ENCODE measurements around the gene FAM219B. TPM values are rescaled to one million over a fixed set of nuclear protein-coding genes. Genes with fewer than 3 reads are reported as not detected.

Gene FAM219B
- total and polyA plus RNA-seq, 8 donors = 59.2 to 84.7 (median 61.8) TPM

DNA sequence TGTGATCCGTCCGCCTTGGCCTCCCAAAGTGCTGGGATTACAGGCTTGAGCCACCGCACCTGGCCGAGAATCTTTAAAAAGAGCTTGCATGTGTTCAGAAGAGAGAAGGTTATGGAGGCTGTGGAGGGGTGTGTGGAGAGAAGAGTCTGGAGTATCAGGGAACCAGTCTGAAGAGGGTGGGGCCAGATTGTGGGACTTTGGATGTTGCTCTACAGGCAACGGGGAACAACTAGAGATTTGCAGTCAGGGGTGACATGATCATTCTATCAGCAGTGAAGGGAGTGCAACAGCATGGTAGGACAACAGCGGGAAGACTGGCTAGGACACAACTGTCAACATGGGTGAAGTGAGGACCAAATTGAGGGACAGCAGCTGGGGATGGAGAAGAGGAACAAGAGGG is 42.4 kb downstream of the FAM219B start:
- H3K9me3 ChIP-seq = no peaks in the 10 kb centered on the region
- intact Hi-C loops (cut with DNase I) = no loop called here
- H3K36me3 ChIP-seq = peaks cover 0 to 9% of the 10 kb centered on the region in 2 donors
- peaks cover 20 to 52% of the 10 kb centered on the region in 2 donors for H3K4me1 ChIP-seq
- DNase-seq (no peak), ATAC-seq (no peak)
- H3K4me3 ChIP-seq = no peak overlapping the region
- no peak overlapping the region for H3K27ac ChIP-seq
- no peaks in the 10 kb centered on the region for H3K27me3 ChIP-seq
- TF ChIP-seq, protein P1, sequence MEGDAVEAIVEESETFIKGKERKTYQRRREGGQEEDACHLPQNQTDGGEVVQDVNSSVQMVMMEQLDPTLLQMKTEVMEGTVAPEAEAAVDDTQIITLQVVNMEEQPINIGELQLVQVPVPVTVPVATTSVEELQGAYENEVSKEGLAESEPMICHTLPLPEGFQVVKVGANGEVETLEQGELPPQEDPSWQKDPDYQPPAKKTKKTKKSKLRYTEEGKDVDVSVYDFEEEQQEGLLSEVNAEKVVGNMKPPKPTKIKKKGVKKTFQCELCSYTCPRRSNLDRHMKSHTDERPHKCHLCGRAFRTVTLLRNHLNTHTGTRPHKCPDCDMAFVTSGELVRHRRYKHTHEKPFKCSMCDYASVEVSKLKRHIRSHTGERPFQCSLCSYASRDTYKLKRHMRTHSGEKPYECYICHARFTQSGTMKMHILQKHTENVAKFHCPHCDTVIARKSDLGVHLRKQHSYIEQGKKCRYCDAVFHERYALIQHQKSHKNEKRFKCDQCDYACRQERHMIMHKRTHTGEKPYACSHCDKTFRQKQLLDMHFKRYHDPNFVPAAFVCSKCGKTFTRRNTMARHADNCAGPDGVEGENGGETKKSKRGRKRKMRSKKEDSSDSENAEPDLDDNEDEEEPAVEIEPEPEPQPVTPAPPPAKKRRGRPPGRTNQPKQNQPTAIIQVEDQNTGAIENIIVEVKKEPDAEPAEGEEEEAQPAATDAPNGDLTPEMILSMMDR (IDR thresholded peaks at IDR 0.05) = no peak

DNA sequence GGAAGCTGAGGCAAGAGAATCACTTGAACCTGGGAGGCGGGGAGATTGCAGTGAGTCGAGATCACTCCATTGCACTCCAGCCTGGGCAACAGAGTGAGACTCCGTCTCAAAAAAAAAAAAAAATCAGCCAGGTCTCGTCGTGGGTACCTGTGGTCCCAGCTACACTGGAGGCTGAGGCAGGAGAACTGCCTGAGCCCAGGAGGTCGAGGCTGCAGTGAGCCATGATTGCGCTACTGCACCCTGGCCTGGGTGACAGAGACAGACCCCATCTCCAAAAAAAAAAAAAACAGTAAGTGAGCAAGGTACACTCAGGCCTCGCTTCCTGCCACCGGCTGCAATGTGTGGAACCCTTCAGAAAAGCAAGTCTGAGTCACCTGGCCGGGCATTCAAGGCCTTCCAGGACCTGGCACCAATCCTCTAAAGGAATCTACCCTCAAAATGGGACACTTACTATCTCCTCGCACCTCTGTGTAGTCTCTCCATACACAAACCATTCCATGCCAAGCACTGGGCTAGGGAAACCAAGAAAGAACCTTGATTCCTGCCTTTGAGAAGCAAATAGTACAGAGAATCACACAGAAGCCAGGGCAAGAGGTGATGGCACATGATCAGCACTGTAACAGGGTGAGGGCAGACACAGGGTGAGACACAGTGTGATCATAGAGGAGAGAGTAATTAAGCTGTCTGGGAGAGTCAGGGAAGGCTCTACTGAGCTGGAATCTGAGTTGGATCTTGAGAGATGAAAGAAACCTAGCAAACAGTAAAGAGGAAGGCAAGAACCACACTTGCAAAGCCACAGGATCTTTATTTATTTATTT is 43.2 kb downstream of the FAM219B start:
- peak; percentile 23 for ATAC-seq
- intact Hi-C loops (cut with DNase I) = no loop called here
- H3K27me3 ChIP-seq = no peaks in the 10 kb centered on the region
- peaks cover 0 to 9% of the 10 kb centered on the region in 2 donors for H3K36me3 ChIP-seq
- H3K4me1 ChIP-seq = peaks cover 14 to 50% of the 10 kb centered on the region in 2 donors
- DNase-seq = no peak
- no peak overlapping the region for H3K27ac ChIP-seq
- no peaks in the 10 kb centered on the region for H3K9me3 ChIP-seq
- TF ChIP-seq, protein P1 (IDR thresholded peaks at IDR 0.05) = no peak
- no peak overlapping the region for H3K4me3 ChIP-seq

DNA sequence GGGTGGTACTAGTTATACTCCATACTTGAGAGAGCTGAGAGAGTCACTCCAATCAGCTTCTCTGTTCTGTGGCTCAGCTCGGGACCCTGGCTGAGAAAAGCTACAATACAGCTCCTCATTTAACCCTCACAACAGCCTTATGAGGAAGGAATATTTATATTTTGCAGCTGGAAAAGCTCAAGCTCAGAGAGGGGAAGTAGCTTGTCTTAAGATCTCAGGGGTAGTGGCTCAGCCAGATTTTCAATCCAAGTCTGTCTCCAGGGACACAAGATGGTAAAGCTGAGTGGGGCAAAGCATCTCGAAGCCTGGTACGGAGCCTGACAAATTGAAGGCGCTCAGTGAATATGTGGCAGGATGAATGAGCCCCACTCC is 48.3 kb downstream of the FAM219B start:
- DNase-seq (no peak), ATAC-seq (no peak)
- H3K4me3 ChIP-seq = no peak overlapping the region
- peak overlapping the region in 1 of 2 donors; percentile 18 for H3K27ac ChIP-seq
- H3K4me1 ChIP-seq = peaks cover 4 to 30% of the 10 kb centered on the region in 2 donors
- H3K9me3 ChIP-seq = no peaks in the 10 kb centered on the region
- intact Hi-C loops (cut with DNase I) = no loop called here
- peaks cover 0 to 28% of the 10 kb centered on the region in 2 donors for H3K36me3 ChIP-seq
- H3K27me3 ChIP-seq = no peaks in the 10 kb centered on the region
- TF ChIP-seq, protein P1 (IDR thresholded peaks at IDR 0.05) = no peak

DNA sequence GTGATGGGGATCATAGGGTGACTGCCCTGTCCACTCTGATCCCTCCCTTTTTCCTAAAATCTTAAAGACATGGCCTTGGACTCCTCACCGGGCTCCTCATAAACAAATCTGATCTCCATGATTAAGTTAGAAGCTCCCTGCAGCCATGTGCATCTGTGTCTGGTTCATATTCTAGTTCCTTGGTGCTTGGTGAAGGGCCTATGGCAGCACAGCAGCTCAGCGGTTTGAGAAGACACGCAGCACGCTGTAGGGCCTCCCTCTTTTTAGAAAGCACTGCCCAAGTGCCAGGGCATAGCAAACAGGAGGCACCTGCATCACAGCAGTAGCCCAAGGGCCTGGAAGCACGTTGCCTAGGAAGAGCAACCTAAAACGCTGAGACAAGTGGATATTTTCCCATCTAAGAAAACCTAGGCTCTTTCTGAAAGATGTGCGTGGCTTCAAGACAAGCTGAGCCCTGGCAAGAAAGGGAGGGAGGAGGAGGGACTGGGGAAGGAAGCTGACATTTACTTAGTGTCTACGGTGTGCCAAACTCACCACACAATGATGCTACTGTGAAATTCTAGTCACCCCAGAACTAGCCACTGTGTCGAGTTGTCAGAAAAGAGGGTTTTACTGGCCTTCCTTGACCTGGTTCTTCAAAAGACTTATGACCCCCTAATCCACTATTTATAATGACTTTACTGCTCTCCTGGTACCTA is 48.8 kb downstream of the FAM219B start:
- H3K36me3 ChIP-seq = peaks cover 0 to 33% of the 10 kb centered on the region in 2 donors
- no peaks in the 10 kb centered on the region for H3K27me3 ChIP-seq
- H3K4me1 ChIP-seq = peaks cover 4 to 30% of the 10 kb centered on the region in 2 donors
- no peak overlapping the region for H3K4me3 ChIP-seq
- ATAC-seq (no peak), DNase-seq (no peak)
- TF ChIP-seq, protein P1 (IDR thresholded peaks at IDR 0.05) = no peak
- H3K27ac ChIP-seq = peak overlapping the region in 1 of 2 donors; percentile 50
- no peaks in the 10 kb centered on the region for H3K9me3 ChIP-seq
- intact Hi-C loops (cut with DNase I) = no loop called here

DNA sequence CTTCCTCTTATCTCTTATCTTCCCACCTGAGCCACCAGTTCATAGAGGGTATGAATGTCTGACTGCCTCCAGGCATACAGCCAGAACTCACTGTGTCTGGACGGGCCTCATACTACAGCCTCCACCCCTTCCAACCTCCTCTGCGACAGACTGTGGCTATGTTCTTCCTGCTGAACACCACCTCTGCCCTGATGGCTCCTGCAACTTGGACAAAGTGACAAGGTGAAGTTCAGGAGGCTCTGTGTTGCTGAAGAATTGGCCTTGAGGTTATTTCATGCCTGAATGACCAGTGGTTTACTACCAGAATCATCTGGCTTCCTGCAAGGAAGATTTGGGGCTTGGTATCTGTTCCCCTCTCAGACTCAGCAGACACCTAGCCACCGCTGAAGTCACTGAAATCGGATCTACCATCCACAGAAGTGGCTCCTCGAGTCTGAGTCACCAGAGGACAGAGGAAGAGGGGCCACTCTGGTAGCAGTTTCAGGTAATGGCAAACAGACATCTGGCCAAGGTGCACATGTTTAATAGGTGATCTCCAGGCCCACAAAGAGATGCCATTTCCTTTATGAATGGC is 49.5 kb downstream of the FAM219B start:
- Histone ChIP-seq H3K27ac (peak overlapping the region in 1 of 2 donors; percentile 50), H3K27me3 (no peaks in the 10 kb centered on the region), H3K4me1 (peaks cover 4 to 30% of the 10 kb centered on the region in 2 donors), H3K36me3 (peaks cover 0 to 39% of the 10 kb centered on the region in 2 donors), H3K4me3 (no peak overlapping the region), H3K9me3 (no peaks in the 10 kb centered on the region)
- ATAC-seq (peak; percentile 77), DNase-seq (no peak)
- TF ChIP-seq, protein P1 (IDR thresholded peaks at IDR 0.05) = no peak
- intact Hi-C loops (cut with DNase I) = no loop called here

Data from left lung (tissue), 10 donors.